Lung (tissue), 12 donors: ENCODE measurements around the gene CDH23. TPM values are rescaled to one million over a fixed set of nuclear protein-coding genes. Genes with fewer than 3 reads are reported as not detected.

ENCODE experiments used
- ATAC-seq: fragments of 200-7000 bp; cut with Tn5 transposase; one replicate; pipeline ENCODE4 v1.9.1; 2020; ENCODE audit warnings: moderate number of reproducible peaks; ENCODE audit not compliant: insufficient read depth, low FRiP score
- DNase-seq, 3 donors: peaks; one replicate each; pipeline ENCODE4 v3.0.0-alpha.2; 2013 to 2017
- H3K27ac ChIP-seq, 2 donors: one replicate each; pipeline ENCODE4 v1.5.1; 2013; ENCODE audit warnings: mild to moderate bottlenecking in 2 of 2, moderate library complexity in 2 of 2, control low read depth in 1 of 2, inconsistent platforms in 1 of 2, low read depth in 1 of 2, low read length in 1 of 2
- H3K27me3 ChIP-seq, 3 donors: one replicate each; pipeline ENCODE4 v1.5.1; 2013; ENCODE audit warnings: low read length in 2 of 3; ENCODE audit not compliant: control insufficient read depth in 3 of 3, insufficient read depth in 3 of 3
- H3K36me3 ChIP-seq, 4 donors: one replicate each; pipeline ENCODE4 v1.5.1; 2013; ENCODE audit warnings: low read length in 4 of 4, mild to moderate bottlenecking in 1 of 4, moderate library complexity in 1 of 4; ENCODE audit not compliant: control insufficient read depth in 4 of 4, insufficient read depth in 4 of 4
- H3K4me1 ChIP-seq, 5 donors: one replicate each; pipeline ENCODE4 v1.5.1; 2013; ENCODE audit warnings: low read length in 5 of 5, mild to moderate bottlenecking in 2 of 5, moderate library complexity in 1 of 5; ENCODE audit not compliant: control insufficient read depth in 5 of 5, insufficient read depth in 5 of 5
- H3K4me3 ChIP-seq: one replicate; pipeline ENCODE4 v1.5.1; 2013; ENCODE audit warnings: mild to moderate bottlenecking, control low read depth, moderate library complexity
- H3K9ac ChIP-seq, 2 donors: one replicate each; pipeline ENCODE4 v1.5.1; 2013; ENCODE audit warnings: low read length in 2 of 2, control low read depth in 1 of 2; ENCODE audit not compliant: insufficient read depth in 1 of 2
- H3K9me3 ChIP-seq, 4 donors: one replicate each; pipeline ENCODE4 v1.5.1; 2013; ENCODE audit warnings: low read length in 3 of 4, mild to moderate bottlenecking in 1 of 4, moderate library complexity in 1 of 4; ENCODE audit not compliant: control insufficient read depth in 4 of 4, insufficient read depth in 3 of 4
- WGBS, 2 donors: extraction: QIAGEN DNeasy Blood & Tissue Kit; methylation state at CpG; one replicate each; pipeline ENCODE4 v1.1.7; 2013; 5-methylcytosine and 5-hydroxymethylcytosine counted together
- polyA plus RNA-seq, 2 donors: library from polyadenylated mRNA; stranded (reverse); fragments of 200-250 nt; gene quantifications; one replicate each; pipeline ENCODE4 v1.2.1, GENCODE V29; 2013
- total RNA-seq, 2 donors: library from RNA; depleted of rRNA in 1 of 2; stranded (reverse); fragments of >200 nt in 1 of 2; gene quantifications; one replicate each; pipeline ENCODE4 v1.2.1, GENCODE V29; 2014 to 2021
- TF ChIP-seq, protein P1 (sequence below): IDR thresholded peaks from 2 replicates; pipeline ENCODE4 v1.5.1; 2012; ENCODE audit warnings: mild to moderate bottlenecking; ENCODE audit errors: control extremely low read depth, extremely low read depth
- donor health status: control.
- donor health status: control.
- donor health status: Bipolar disorder and iron deficiency.
- donor health status: healthy.
- donor health status: DM: yes; HTN: yes; CAD: no.

The CDH23 gene
- total and polyA plus RNA-seq, 4 donors: 4.5 to 29.5 (median 6.0) TPM

DNA sequence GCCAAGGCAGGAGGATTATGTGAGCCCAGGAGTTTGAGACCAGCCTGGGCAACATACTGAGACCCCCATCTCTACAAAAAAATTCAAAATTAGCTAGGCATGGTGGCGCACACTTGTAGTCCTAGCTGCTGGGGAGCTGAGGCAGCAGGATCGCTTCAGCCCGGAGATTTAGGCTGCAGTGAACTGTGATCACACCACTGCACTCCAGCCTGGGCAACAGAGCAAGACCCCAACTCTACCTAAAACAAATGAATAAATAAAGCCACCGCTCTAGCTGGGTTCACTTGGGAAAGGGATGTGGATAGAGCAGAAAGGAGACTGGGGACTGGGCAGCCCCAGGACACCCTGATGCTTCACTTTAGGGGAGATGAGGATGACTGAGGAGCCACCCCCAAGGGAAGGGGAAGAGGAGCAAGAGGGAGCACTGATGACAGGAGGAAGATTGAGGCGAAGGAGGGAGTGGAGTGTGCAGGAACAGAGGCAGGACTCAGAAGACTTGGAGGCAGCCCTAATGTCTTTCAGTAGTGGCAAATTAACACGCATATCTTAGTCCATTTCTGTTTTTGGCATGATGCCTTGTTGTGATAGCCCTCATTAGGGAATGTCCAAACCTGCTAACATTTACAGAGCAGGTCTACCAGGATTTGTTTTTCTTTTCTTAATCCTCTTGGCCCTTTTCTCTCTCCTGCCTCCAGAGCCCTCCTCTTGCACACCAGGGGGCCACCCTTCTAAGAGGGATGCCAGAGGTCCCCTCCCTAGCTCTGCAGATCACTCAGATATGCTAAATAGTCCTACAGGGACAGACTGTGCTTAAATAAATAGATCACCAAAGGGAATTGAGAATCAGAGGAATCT lies 234.5 kb downstream of the CDH23 start:
- no peaks in the 10 kb centered on the region for H3K27me3 ChIP-seq
- no peaks in the 10 kb centered on the region for H3K36me3 ChIP-seq
- 90 to 96% methylated on average over 6 of the region's 6 CpGs for WGBS, 2 donors
- DNase-seq (no peak), ATAC-seq (no peak)
- TF ChIP-seq, protein P1, sequence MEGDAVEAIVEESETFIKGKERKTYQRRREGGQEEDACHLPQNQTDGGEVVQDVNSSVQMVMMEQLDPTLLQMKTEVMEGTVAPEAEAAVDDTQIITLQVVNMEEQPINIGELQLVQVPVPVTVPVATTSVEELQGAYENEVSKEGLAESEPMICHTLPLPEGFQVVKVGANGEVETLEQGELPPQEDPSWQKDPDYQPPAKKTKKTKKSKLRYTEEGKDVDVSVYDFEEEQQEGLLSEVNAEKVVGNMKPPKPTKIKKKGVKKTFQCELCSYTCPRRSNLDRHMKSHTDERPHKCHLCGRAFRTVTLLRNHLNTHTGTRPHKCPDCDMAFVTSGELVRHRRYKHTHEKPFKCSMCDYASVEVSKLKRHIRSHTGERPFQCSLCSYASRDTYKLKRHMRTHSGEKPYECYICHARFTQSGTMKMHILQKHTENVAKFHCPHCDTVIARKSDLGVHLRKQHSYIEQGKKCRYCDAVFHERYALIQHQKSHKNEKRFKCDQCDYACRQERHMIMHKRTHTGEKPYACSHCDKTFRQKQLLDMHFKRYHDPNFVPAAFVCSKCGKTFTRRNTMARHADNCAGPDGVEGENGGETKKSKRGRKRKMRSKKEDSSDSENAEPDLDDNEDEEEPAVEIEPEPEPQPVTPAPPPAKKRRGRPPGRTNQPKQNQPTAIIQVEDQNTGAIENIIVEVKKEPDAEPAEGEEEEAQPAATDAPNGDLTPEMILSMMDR: no peak
- H3K4me1 ChIP-seq: peaks cover 0 to 14% (median 3%) of the 10 kb centered on the region in 5 donors
- H3K9me3 ChIP-seq: no peaks in the 10 kb centered on the region
- H3K9ac ChIP-seq: no peak overlapping the region
- no peak overlapping the region for H3K27ac ChIP-seq
- H3K4me3 ChIP-seq: no peak overlapping the region

DNA sequence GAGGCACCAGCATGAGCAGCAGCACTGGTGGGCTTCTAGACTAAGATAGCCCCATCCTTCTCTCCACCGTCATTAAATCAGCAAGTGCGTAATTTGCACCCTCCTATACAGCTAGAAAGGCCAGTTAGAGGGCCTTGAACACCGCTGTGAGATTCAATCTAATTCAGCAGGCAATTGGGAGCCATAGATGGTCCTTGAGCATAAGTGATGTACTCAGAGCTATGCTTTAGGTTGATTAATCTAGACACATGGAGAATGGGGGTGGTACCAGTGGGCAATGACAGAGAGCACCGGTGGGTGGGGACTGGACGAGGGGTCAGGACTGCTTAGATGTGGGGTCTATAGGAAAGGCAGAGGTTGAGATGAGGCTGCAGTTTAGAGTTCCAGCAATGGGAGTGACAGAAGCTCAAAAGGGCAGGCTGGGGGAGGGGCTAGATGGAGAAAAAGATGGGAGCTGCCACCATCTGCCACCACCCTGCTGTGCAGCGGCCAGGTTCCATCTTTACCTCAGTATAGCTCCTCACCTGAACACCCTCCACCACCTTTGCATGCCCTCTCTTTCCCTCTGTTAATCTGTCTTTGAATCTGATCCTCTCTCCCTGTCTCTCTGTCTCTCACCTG lies 235.6 kb downstream of the CDH23 start:
- no peaks in the 10 kb centered on the region for H3K36me3 ChIP-seq
- DNase-seq (no peak), ATAC-seq (no peak)
- no peaks in the 10 kb centered on the region for H3K9me3 ChIP-seq
- 92 to 95% methylated on average over 6 of the region's 6 CpGs for WGBS, 2 donors
- no peak overlapping the region for H3K4me3 ChIP-seq
- peaks cover 0 to 14% (median 3%) of the 10 kb centered on the region in 5 donors for H3K4me1 ChIP-seq
- no peak overlapping the region for H3K9ac ChIP-seq
- TF ChIP-seq, protein P1: no peak
- H3K27ac ChIP-seq: no peak overlapping the region
- no peaks in the 10 kb centered on the region for H3K27me3 ChIP-seq

DNA sequence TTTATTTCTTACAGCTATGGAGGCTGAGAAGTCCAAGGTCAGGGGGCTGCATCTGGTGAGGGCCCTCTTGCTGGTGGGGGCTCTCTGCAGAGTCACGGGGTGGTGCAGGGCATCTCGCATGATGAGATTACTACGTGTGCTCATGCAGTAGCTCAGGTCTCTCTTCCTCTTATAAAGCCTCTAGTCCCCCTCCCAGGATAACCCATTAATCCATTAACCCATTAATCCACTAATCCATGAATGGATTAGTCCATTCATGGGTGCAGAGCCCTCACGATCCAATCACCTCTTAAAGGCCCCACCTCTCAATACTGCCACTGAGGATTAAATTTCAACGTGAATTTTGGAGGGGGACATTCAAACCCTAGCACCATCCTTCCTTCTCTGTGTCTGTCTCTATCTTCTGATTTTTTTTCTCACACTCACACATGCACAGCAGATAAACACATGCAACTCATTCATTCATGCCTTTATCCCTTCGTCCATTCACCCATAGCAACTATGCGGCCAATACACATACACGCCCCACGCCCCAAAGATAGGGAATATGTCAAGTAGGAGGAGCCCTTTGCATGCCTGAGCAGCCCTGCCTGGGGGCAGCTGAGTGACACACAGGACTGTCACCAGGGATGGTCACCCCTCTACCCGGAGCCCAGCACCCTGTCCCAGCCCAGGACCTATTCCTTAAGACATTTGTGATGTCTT lies 236.3 kb downstream of the CDH23 start:
- WGBS, 2 donors: 92 to 94% methylated on average over 10 of the region's 10 CpGs
- Histone ChIP-seq H3K4me1 (peaks cover 0 to 14% (median 3%) of the 10 kb centered on the region in 5 donors), H3K27me3 (no peaks in the 10 kb centered on the region), H3K27ac (no peak overlapping the region), H3K36me3 (no peaks in the 10 kb centered on the region), H3K9me3 (no peaks in the 10 kb centered on the region), H3K4me3 (no peak overlapping the region), H3K9ac (no peak overlapping the region)
- ATAC-seq (no peak), DNase-seq (no peak)
- TF ChIP-seq, protein P1: no peak
